GM12878 (cell line): Measurements from ENCODE around the gene STK39. TPM values are rescaled to one million over a fixed set of nuclear protein-coding genes. Genes with fewer than 3 reads are reported as not detected.

ENCODE experiments used
- BACH1 ChIP-seq: fragments of 450-650 bp; IDR thresholded peaks from 2 replicates; pipeline ENCODE4 v1.6.1; 2017; ENCODE audit warnings: mild to moderate bottlenecking, borderline replicate concordance
- CBX5 ChIP-seq: sonication (generic); IDR thresholded peaks from 2 replicates; pipeline ENCODE4 v1.6.1; 2016; ENCODE audit warnings: low read depth, moderate library complexity, mild to moderate bottlenecking, inconsistent platforms
- CHD4 ChIP-seq: fragments of 200-600 bp; sonication (generic); IDR thresholded peaks from 2 replicates; pipeline ENCODE4 v1.6.1; 2016; ENCODE audit warnings: mild to moderate bottlenecking
- RELB ChIP-seq: fragments of 450-650 bp; IDR thresholded peaks from 2 replicates; pipeline ENCODE4 v1.6.1; 2017; ENCODE audit warnings: low read depth, mild to moderate bottlenecking, moderate library complexity
- ZNF592 ChIP-seq: fragments of 450-650 bp; IDR thresholded peaks from 2 replicates; pipeline ENCODE4 v1.6.1; 2017; ENCODE audit warnings: mild to moderate bottlenecking, moderate library complexity
- ZNF687 ChIP-seq: fragments of 450-650 bp; IDR thresholded peaks from 2 replicates; pipeline ENCODE4 v1.6.1; 2017; ENCODE audit warnings: mild to moderate bottlenecking, moderate library complexity
- polyA plus RNA-seq, 11 experiments: library from polyadenylated mRNA; depleted of rRNA in 4 of 11; unstranded in 6 of 11; stranded (reverse) in 5 of 11; fragments of >200 nt; fragmentation: Nextera tagmentation in 4 of 11; fragmentation: Illumina TruSeq in 1 of 11; extraction: Ambion mirVana in 4 of 11; extraction: Trizol in 1 of 11; gene quantifications; 1 replicate in 1 of 11; 2 replicates in 10 of 11; pipeline versions ENCODE4 v1.2.1 to v1.2.3, GENCODE V29; 2011 to 2016; ENCODE audit warnings: inconsistent platforms in 2 of 11, missing spikeins in 2 of 11, low read depth in 1 of 11
- total RNA-seq, 4 experiments: library from RNA; depleted of rRNA in 3 of 4; stranded (reverse); fragments of >200 nt in 3 of 4; fragmentation: Illumina TruSeq in 1 of 4; extraction: Trizol in 1 of 4; gene quantifications; 2 replicates each; pipeline versions ENCODE4 v1.2.1 to v1.2.3, GENCODE V29; 2013 to 2021

Gene STK39
- total and polyA plus RNA-seq, 10 of the 15 experiments (the other 5 are each of a cell fraction or from before 2014, with no cell fraction given): 0.03 to 0.21 (median 0.07) TPM; not detected in 5

GRCh38 chr2:168179592-168179991 lies 67.8 kb downstream of the STK39 start (continued):
- TF ChIP-seq ZNF592 (no peak), CBX5 (no peak), RELB (no peak), ZNF687 (no peak), BACH1 (no peak), CHD4 (no peak)
